HEK293 (cell line): ENCODE data around the gene BMAL1.

Experiments used
- CTCF ChIP-seq: fragments of 450-650 bp; formaldehyde crosslinking; IDR thresholded peaks from 2 replicates; pipeline ENCODE4 v1.5.1; 2016; ENCODE audit warnings: missing biosample characterization, missing genetic modification characterization
- GFI1B ChIP-seq: fragments of 450-650 bp; formaldehyde crosslinking; IDR thresholded peaks from 2 replicates; pipeline ENCODE4 v1.5.1; 2016; ENCODE audit warnings: missing biosample characterization, missing genetic modification characterization
- KLF1 ChIP-seq: fragments of 450-650 bp; formaldehyde crosslinking; IDR thresholded peaks from 2 replicates; pipeline ENCODE4 v1.5.1; 2016; ENCODE audit warnings: missing biosample characterization, missing genetic modification characterization
- MYNN ChIP-seq: fragments of 450-650 bp; formaldehyde crosslinking; IDR thresholded peaks from 2 replicates; pipeline ENCODE4 v1.5.1; 2016; ENCODE audit warnings: missing biosample characterization, missing genetic modification characterization, borderline replicate concordance
- ZNF211 ChIP-seq: fragments of 450-650 bp; formaldehyde crosslinking; IDR thresholded peaks from 2 replicates; pipeline ENCODE4 v1.5.1; 2016; ENCODE audit warnings: low read depth, missing biosample characterization, missing genetic modification characterization
- ZNF280C ChIP-seq: fragments of 450-650 bp; formaldehyde crosslinking; IDR thresholded peaks from 2 replicates; pipeline ENCODE4 v1.5.1; 2016; ENCODE audit warnings: missing biosample characterization, missing genetic modification characterization
- ZNF362 ChIP-seq: fragments of 450-650 bp; formaldehyde crosslinking; IDR thresholded peaks from 2 replicates; pipeline ENCODE4 v1.5.1; 2016; ENCODE audit warnings: missing biosample characterization, missing genetic modification characterization
- ZNF544 ChIP-seq: fragments of 450-650 bp; formaldehyde crosslinking; IDR thresholded peaks from 2 replicates; pipeline ENCODE4 v1.5.0; 2017; ENCODE audit warnings: missing biosample characterization, missing genetic modification characterization
- ZNF558 ChIP-seq: fragments of 450-650 bp; formaldehyde crosslinking; IDR thresholded peaks from 2 replicates; pipeline ENCODE4 v1.5.1; 2016; ENCODE audit warnings: missing biosample characterization, missing genetic modification characterization
- ZNF747 ChIP-seq: fragments of 450-650 bp; formaldehyde crosslinking; IDR thresholded peaks from 2 replicates; pipeline ENCODE4 v1.5.1; 2016; ENCODE audit warnings: missing biosample characterization, missing genetic modification characterization
- ZSCAN18 ChIP-seq: fragments of 450-650 bp; formaldehyde crosslinking; IDR thresholded peaks from 2 replicates; pipeline ENCODE4 v1.5.1; 2016; ENCODE audit warnings: missing biosample characterization, missing genetic modification characterization

GRCh38 chr11:13252438-13252837 lies 25.2 kb upstream of the BMAL1 start:
- TF ChIP-seq ZNF747 (tag by site-specific recombination) (no peak), KLF1 (tag by site-specific recombination) (no peak), ZNF211 (tag by site-specific recombination) (no peak), CTCF (no peak), ZNF280C (no peak), ZSCAN18 (tag by site-specific recombination) (no peak), MYNN (tag by site-specific recombination) (no peak), ZNF362 (tag by site-specific recombination) (no peak), ZNF544 (tag by site-specific recombination) (no peak), ZNF558 (tag by site-specific recombination) (no peak), GFI1B (tag by site-specific recombination) (no peak)
